Upper lobe of left lung (tissue), 4 donors: ENCODE measurements around the gene NARF.
"Not testable (repeated sequence)": the region's sequence is repeated elsewhere in the genome, so short reads cannot be mapped to it uniquely, and the experiment has no call there.

Experiments used
- CTCF ChIP-seq, 6 experiments: fragments of 450-650 bp in 4 of 6; fragments of 200-600 bp in 2 of 6; sonication (generic) in 2 of 6; IDR thresholded peaks; one replicate each; pipeline ENCODE4 v1.5.1; 2016 to 2019; ENCODE audit warnings: antibody characterized with exemption in 6 of 6
- EP300 ChIP-seq, 4 donors: sonication (generic); formaldehyde crosslinking; IDR thresholded peaks; one replicate each; pipeline ENCODE4 v1.5.1; 2017; ENCODE audit warnings: antibody characterized with exemption in 4 of 4, control low read depth in 2 of 4
- POLR2A ChIP-seq, 4 donors: fragments of 450-650 bp; IDR thresholded peaks; one replicate each; pipeline ENCODE4 v1.5.1; 2016 to 2017; ENCODE audit warnings: antibody characterized with exemption in 4 of 4, mild to moderate bottlenecking in 2 of 4

GRCh38 chr17:82506402-82506801 lies 47.9 kb downstream of the NARF start:
- TF ChIP-seq CTCF, EP300, POLR2A (IDR thresholded peaks at IDR 0.05): not testable (repeated sequence)
